ENCODE measurements around the gene ACOT12. TPM values are rescaled to one million over a fixed set of nuclear protein-coding genes. Genes with fewer than 3 reads are reported as not detected.

The ACOT12 gene
- polyA plus RNA-seq, 2 of the 4 experiments (the other 2 are of a cell fraction) = 0.08 TPM; not detected in 1

DNA sequence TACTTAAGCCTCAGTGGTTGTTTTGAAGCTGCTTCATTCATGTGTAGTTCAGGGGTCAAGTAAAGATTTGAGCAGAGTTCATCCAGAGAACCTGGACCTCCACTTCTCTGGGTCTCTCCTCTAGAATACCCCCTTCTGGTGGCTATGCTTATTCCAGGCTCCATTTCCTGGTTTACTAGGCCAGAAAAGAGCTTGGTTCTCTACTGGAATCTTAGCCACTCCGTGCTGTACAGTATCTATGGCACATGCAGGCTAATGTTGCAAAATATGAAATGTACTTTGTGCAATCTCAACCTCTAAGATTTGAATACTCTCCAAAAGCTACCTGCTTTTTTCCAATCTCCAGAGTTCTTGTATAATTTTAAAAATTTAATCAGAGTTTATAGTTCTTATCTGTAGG is 110.0 kb downstream of the ACOT12 start:
- WGBS (ENCODE audit: missing lambda C conversion rate) = 72% methylated on average over 1 of the region's 1 CpG
- no peak overlapping the region for H3K27ac ChIP-seq
- ATAC-seq (no peak), DNase-seq (ENCODE audit: low read depth in 1 of 2, low spot score in 1 of 2) (no peak), FAIRE-seq (no peak)
- no peaks in the 10 kb centered on the region for H3K4me1 ChIP-seq
- ChIA-PET CTCF (interaction anchor here (1.8 kb wide), 1 partner anchor 16 kb away, joined by 7 read pairs; no protein-coding TSS in a partner anchor), POLR2A (no interaction called here)
- no peaks in the 10 kb centered on the region for H3K9me3 ChIP-seq
- H3K4me3 ChIP-seq = no peak overlapping the region
- TF ChIP-seq POLR2A (IDR thresholded peaks at IDR 0.05; ENCODE audit: low read length) = no peak
- no peak for TF ChIP-seq ZC3H11A (IDR thresholded peaks at IDR 0.05)
- TF ChIP-seq, protein P1, sequence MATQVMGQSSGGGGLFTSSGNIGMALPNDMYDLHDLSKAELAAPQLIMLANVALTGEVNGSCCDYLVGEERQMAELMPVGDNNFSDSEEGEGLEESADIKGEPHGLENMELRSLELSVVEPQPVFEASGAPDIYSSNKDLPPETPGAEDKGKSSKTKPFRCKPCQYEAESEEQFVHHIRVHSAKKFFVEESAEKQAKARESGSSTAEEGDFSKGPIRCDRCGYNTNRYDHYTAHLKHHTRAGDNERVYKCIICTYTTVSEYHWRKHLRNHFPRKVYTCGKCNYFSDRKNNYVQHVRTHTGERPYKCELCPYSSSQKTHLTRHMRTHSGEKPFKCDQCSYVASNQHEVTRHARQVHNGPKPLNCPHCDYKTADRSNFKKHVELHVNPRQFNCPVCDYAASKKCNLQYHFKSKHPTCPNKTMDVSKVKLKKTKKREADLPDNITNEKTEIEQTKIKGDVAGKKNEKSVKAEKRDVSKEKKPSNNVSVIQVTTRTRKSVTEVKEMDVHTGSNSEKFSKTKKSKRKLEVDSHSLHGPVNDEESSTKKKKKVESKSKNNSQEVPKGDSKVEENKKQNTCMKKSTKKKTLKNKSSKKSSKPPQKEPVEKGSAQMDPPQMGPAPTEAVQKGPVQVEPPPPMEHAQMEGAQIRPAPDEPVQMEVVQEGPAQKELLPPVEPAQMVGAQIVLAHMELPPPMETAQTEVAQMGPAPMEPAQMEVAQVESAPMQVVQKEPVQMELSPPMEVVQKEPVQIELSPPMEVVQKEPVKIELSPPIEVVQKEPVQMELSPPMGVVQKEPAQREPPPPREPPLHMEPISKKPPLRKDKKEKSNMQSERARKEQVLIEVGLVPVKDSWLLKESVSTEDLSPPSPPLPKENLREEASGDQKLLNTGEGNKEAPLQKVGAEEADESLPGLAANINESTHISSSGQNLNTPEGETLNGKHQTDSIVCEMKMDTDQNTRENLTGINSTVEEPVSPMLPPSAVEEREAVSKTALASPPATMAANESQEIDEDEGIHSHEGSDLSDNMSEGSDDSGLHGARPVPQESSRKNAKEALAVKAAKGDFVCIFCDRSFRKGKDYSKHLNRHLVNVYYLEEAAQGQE (IDR thresholded peaks at IDR 0.05) = no peak
- TF ChIP-seq, protein P2, sequence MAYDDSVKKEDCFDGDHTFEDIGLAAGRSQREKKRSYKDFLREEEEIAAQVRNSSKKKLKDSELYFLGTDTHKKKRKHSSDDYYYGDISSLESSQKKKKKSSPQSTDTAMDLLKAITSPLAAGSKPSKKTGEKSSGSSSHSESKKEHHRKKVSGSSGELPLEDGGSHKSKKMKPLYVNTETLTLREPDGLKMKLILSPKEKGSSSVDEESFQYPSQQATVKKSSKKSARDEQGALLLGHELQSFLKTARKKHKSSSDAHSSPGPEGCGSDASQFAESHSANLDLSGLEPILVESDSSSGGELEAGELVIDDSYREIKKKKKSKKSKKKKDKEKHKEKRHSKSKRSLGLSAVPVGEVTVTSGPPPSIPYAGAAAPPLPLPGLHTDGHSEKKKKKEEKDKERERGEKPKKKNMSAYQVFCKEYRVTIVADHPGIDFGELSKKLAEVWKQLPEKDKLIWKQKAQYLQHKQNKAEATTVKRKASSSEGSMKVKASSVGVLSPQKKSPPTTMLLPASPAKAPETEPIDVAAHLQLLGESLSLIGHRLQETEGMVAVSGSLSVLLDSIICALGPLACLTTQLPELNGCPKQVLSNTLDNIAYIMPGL (CRISPR knock-in tag; IDR thresholded peaks at IDR 0.05; ENCODE audit: borderline replicate concordance) = no peak
- TF ChIP-seq HOXA7 (CRISPR knock-in tag; IDR thresholded peaks at IDR 0.05) = no peak
- TF ChIP-seq SMC3 (IDR thresholded peaks at IDR 0.05) = no peak
- no peak for TF ChIP-seq ESRRA (IDR thresholded peaks at IDR 0.05; ENCODE audit: borderline replicate concordance, low read length)
- no peak for TF ChIP-seq RFX5 (IDR thresholded peaks at IDR 0.05)
- no peak for TF ChIP-seq CBX2 (IDR thresholded peaks at IDR 0.05; ENCODE audit: borderline replicate concordance, low read depth)
- TF ChIP-seq BHLHE40 (IDR thresholded peaks at IDR 0.05; ENCODE audit: low read depth, low read length) = no peak
- no peak for TF ChIP-seq RARB (CRISPR knock-in tag; IDR thresholded peaks at IDR 0.05)
- TF ChIP-seq MAFK (IDR thresholded peaks at IDR 0.05; ENCODE audit: partially characterized antibody) = no peak
- H3K4me2 ChIP-seq = no peak overlapping the region

Other genes with a start within 250 kb of the ACOT12 start
- not detected in 2 replicates for gene CKMT2, start 160.8 kb downstream of the ACOT12 start, polyA plus RNA-seq (2011; rRNA removed)
- gene CKMT2, start 160.8 kb downstream of the ACOT12 start, polyA plus RNA-seq (2017; fragmentation: RNase III; extraction: RNeasy Plus Mini Kit Qiagen cat#74134 plus additional on column Dnase treatment) = not detected in 3 replicates
- gene ZCCHC9, start 92.5 kb downstream of the ACOT12 start, polyA plus RNA-seq (2011; rRNA removed) = 27.3 and 44.4 TPM in 2 replicates
- 21.7 to 24.4 TPM (median 24.2 TPM) in 3 replicates for gene ZCCHC9, start 92.5 kb downstream of the ACOT12 start, polyA plus RNA-seq (2017; fragmentation: RNase III; extraction: RNeasy Plus Mini Kit Qiagen cat#74134 plus additional on column Dnase treatment)